ENCODE results near the gene AKNAD1.

Gene AKNAD1

GRCh38 chr1:108877348-108878159, 20.7 kb upstream of the AKNAD1 start:
- no peak for TF ChIP-seq CTCF (IDR thresholded peaks at IDR 0.05; ENCODE audit: insufficient read depth, low read length, poor library complexity, severe bottlenecking)
- DNase-seq (ENCODE audit: extremely low read depth, insufficient read length) = no peak
- Histone ChIP-seq H3K4me3 (replicated peaks; ENCODE audit: low read depth, low read length) (peak overlapping the region; percentile 93), H3K27me3 (replicated peaks; ENCODE audit: control insufficient read depth, insufficient read depth, low read length) (no peaks in the 10 kb centered on the region), H3K36me3 (ENCODE audit: control insufficient read depth, insufficient read depth, low read length) (no peaks in the 10 kb centered on the region)

GRCh38 chr1:108871050-108871724, 14.3 kb upstream of the AKNAD1 start:
- H3K36me3 ChIP-seq (ENCODE audit: control insufficient read depth, insufficient read depth, low read length) = no peaks in the 10 kb centered on the region
- DNase-seq (ENCODE audit: extremely low read depth, insufficient read length) = no peak
- no peaks in the 10 kb centered on the region for H3K27me3 ChIP-seq (replicated peaks; ENCODE audit: control insufficient read depth, insufficient read depth, low read length)
- H3K4me3 ChIP-seq (replicated peaks; ENCODE audit: low read depth, low read length) = no peak overlapping the region
- no peak for TF ChIP-seq CTCF (IDR thresholded peaks at IDR 0.05; ENCODE audit: insufficient read depth, low read length, poor library complexity, severe bottlenecking)

- no peak for TF ChIP-seq CTCF (IDR thresholded peaks at IDR 0.05; ENCODE audit: insufficient read depth, low read length, poor library complexity, severe bottlenecking)
- no peak for DNase-seq (ENCODE audit: extremely low read depth, insufficient read length)
- H3K4me3 ChIP-seq (replicated peaks; ENCODE audit: low read depth, low read length) = no peak overlapping the region
- no peaks in the 10 kb centered on the region for H3K27me3 ChIP-seq (replicated peaks; ENCODE audit: control insufficient read depth, insufficient read depth, low read length)
- H3K36me3 ChIP-seq (ENCODE audit: control insufficient read depth, insufficient read depth, low read length) = no peaks in the 10 kb centered on the region
These were observed 8.5 kb upstream of the AKNAD1 start for GRCh38 chr1:108865316-108865910.

GRCh38 chr1:108863984-108864383, 7.1 kb upstream of the AKNAD1 start:
- no peak for DNase-seq (ENCODE audit: extremely low read depth, insufficient read length)
- no peak for TF ChIP-seq CTCF (IDR thresholded peaks at IDR 0.05; ENCODE audit: insufficient read depth, low read length, poor library complexity, severe bottlenecking)
- Histone ChIP-seq H3K4me3 (replicated peaks; ENCODE audit: low read depth, low read length) (no peak overlapping the region), H3K36me3 (ENCODE audit: control insufficient read depth, insufficient read depth, low read length) (no peaks in the 10 kb centered on the region), H3K27me3 (replicated peaks; ENCODE audit: control insufficient read depth, insufficient read depth, low read length) (no peaks in the 10 kb centered on the region)

GRCh38 chr1:108862698-108863477, 6.0 kb upstream of the AKNAD1 start:
- no peak overlapping the region for H3K4me3 ChIP-seq (replicated peaks; ENCODE audit: low read depth, low read length)
- H3K27me3 ChIP-seq (replicated peaks; ENCODE audit: control insufficient read depth, insufficient read depth, low read length) = no peaks in the 10 kb centered on the region
- peak; percentile 8 for DNase-seq (ENCODE audit: extremely low read depth, insufficient read length)
- no peak for TF ChIP-seq CTCF (IDR thresholded peaks at IDR 0.05; ENCODE audit: insufficient read depth, low read length, poor library complexity, severe bottlenecking)
- H3K36me3 ChIP-seq (ENCODE audit: control insufficient read depth, insufficient read depth, low read length) = no peaks in the 10 kb centered on the region
